ENCODE results near the gene ARHGAP28.

The ARHGAP28 gene

GRCh38 chr18:6873040-6873751, 143.7 kb downstream of the ARHGAP28 start:
- H3K4me3 Mint-ChIP-seq = no peak overlapping the region
- peaks cover 3% of the 10 kb centered on the region for H3K9me3 Mint-ChIP-seq
- CTCF ChIA-PET = no interaction called here
- H3K36me3 Mint-ChIP-seq = no peaks in the 10 kb centered on the region
- H3K27ac Mint-ChIP-seq = no peak overlapping the region
- H3K27me3 Mint-ChIP-seq = no peaks in the 10 kb centered on the region
- DNase-seq = no peak
- H3K4me1 Mint-ChIP-seq = no peaks in the 10 kb centered on the region

GRCh38 chr18:6874315-6874714, 144.8 kb downstream of the ARHGAP28 start:
- H3K27me3 Mint-ChIP-seq = no peaks in the 10 kb centered on the region
- H3K36me3 Mint-ChIP-seq = no peaks in the 10 kb centered on the region
- CTCF ChIA-PET = interaction anchor here (0.6 kb wide), 1 partner anchor 11 kb away, joined by 3 read pairs; no protein-coding TSS in a partner anchor
- H3K4me3 Mint-ChIP-seq = no peak overlapping the region
- DNase-seq = no peak
- peaks cover 3% of the 10 kb centered on the region for H3K9me3 Mint-ChIP-seq
- no peak overlapping the region for H3K27ac Mint-ChIP-seq
- no peaks in the 10 kb centered on the region for H3K4me1 Mint-ChIP-seq

- Mint-ChIP-seq H3K27me3 (no peaks in the 10 kb centered on the region), H3K9me3 (peaks cover 3% of the 10 kb centered on the region), H3K27ac (no peak overlapping the region), H3K36me3 (no peaks in the 10 kb centered on the region), H3K4me1 (no peaks in the 10 kb centered on the region), H3K4me3 (no peak overlapping the region)
- CTCF ChIA-PET = no interaction called here
- no peak for DNase-seq
Observed at GRCh38 chr18:6875749-6876148, 146.2 kb downstream of the ARHGAP28 start.

DNA sequence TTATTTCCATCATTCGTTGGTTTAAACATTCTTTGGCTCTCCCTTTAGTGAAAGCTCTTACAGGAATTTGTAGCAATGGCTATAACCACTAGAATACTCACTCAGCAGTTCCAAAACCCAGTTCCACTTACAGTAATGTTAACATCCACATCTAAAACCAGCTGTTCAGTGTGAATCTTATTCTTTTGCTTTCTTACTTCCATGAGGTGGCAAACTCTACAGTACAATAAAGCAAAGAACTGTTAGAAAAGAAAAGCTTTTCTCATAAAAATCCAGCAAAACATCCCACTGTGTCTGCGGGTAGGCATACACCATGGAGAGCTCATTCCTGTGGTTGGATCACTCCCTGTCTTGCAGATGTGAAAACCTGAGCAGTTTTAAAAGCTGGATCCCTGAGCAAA, 147.1 kb downstream of the ARHGAP28 start:
- H3K9me3 Mint-ChIP-seq = peaks cover 3% of the 10 kb centered on the region
- CTCF ChIA-PET = no interaction called here
- H3K27me3 Mint-ChIP-seq = no peaks in the 10 kb centered on the region
- H3K27ac Mint-ChIP-seq = no peak overlapping the region
- H3K4me3 Mint-ChIP-seq = no peak overlapping the region
- H3K4me1 Mint-ChIP-seq = no peaks in the 10 kb centered on the region
- no peaks in the 10 kb centered on the region for H3K36me3 Mint-ChIP-seq
- no peak for DNase-seq

DNA sequence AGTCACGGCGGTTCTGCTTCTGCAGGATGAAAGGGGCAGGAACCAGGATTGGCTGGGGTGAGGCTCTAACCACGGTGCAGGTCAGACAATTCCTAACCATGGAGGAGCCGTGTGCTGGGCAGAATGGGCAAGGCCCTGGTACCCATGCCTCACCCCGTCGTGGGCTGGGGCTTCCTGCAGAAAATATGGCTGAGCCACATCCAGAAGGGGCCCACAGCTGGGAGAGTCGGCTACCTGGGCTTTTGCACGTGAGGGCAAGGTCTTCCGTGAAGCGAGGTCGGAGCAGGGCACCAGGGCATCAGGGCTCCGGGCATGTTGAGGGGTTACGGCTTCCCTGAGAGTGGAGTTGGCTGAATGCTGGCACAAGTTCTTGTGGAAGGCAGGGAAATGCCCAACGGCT, 147.8 kb downstream of the ARHGAP28 start:
- H3K27me3 Mint-ChIP-seq = no peaks in the 10 kb centered on the region
- no peaks in the 10 kb centered on the region for H3K4me1 Mint-ChIP-seq
- peaks cover 3% of the 10 kb centered on the region for H3K9me3 Mint-ChIP-seq
- H3K27ac Mint-ChIP-seq = no peak overlapping the region
- no peak for DNase-seq
- no peak overlapping the region for H3K4me3 Mint-ChIP-seq
- CTCF ChIA-PET = no interaction called here
- no peaks in the 10 kb centered on the region for H3K36me3 Mint-ChIP-seq

- CTCF ChIA-PET = no interaction called here
- Mint-ChIP-seq H3K27ac (no peak overlapping the region), H3K9me3 (peaks cover 3% of the 10 kb centered on the region), H3K4me1 (no peaks in the 10 kb centered on the region), H3K27me3 (no peaks in the 10 kb centered on the region), H3K4me3 (no peak overlapping the region), H3K36me3 (no peaks in the 10 kb centered on the region)
- DNase-seq = no peak
Observed at GRCh38 chr18:6878556-6879297, 149.2 kb downstream of the ARHGAP28 start.

- H3K9me3 Mint-ChIP-seq = peaks cover 3% of the 10 kb centered on the region
- H3K4me3 Mint-ChIP-seq = no peak overlapping the region
- no peaks in the 10 kb centered on the region for H3K27me3 Mint-ChIP-seq
- no peak for DNase-seq
- H3K27ac Mint-ChIP-seq = no peak overlapping the region
- no peaks in the 10 kb centered on the region for H3K36me3 Mint-ChIP-seq
- CTCF ChIA-PET = no interaction called here
- H3K4me1 Mint-ChIP-seq = no peaks in the 10 kb centered on the region
Observed at GRCh38 chr18:6879508-6880195, 150.1 kb downstream of the ARHGAP28 start.

DNA sequence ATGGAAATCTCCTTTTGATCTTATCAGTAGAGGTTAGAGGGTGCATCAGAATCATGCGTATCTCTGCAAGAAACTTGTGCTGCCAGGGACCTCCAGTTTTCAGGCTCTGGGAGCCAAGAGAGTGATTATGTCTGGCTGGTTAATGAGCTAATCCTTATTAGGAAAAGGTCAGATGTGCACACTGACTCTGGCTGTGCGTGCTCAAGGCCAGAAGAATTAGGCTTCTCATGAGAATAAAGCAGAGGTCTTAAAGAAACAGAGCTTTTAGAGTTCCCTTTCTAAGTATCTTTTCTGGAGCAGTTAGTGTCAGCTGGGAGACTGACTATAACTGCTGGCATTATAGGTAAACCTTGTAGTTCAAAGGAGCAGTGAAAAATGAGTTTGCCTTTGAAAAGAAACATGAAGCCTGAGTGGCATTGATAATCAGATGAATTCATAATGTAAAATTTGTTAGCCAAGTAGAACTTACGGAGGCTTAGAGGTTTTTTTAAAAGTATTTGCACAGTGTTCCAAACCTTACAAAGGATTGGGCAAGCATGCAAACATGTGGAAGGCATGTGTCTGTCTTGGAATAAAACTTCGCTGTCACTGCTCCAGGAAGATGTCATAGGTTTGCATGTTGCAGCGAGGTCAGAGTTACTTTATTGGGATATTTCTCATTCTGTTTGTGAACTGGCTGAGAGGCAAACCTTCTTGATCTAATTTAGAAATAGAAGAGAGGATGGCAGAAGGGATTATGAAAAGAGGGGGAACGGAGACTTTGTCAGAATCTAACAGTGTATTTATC, 151.7 kb downstream of the ARHGAP28 start:
- Mint-ChIP-seq H3K27me3 (no peaks in the 10 kb centered on the region), H3K4me3 (no peak overlapping the region), H3K4me1 (no peaks in the 10 kb centered on the region), H3K9me3 (peaks cover 3% of the 10 kb centered on the region), H3K27ac (no peak overlapping the region), H3K36me3 (no peaks in the 10 kb centered on the region)
- no peak for DNase-seq
- CTCF ChIA-PET = no interaction called here

- Mint-ChIP-seq H3K4me3 (no peak overlapping the region), H3K9me3 (peaks cover 3% of the 10 kb centered on the region), H3K27me3 (no peaks in the 10 kb centered on the region), H3K36me3 (no peaks in the 10 kb centered on the region), H3K4me1 (no peaks in the 10 kb centered on the region), H3K27ac (no peak overlapping the region)
- CTCF ChIA-PET = no interaction called here
- DNase-seq = no peak
Observed at GRCh38 chr18:6882401-6882800, 152.9 kb downstream of the ARHGAP28 start.

DNA sequence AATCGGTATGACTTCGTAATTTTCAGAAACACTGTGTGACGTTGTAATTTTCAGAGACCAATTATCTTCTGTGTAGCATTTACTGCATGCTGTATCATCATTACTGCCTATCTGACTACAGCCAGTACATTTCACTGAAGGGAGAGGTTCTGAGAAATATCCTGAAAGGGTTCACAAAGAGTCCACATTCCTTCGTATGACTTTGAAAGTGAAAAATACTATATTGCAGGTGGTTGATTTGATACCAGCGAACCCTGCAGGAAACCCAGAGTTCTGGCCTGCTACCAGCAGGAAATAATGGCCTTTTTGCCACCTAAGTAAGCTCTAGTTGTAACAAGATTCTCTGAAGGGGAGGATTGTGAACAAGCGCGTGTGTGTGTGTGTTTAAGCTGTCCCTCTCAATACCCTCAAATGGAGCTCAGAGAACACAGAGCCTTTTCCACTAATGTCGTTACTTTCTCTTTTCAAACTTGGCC, 155.5 kb downstream of the ARHGAP28 start:
- CTCF ChIA-PET = interaction anchor here (0.7 to 2.8 kb wide), 5 partner anchors 10 to 363 kb away, joined by 3 to 9 read pairs (median 5); no protein-coding TSS in a partner anchor
- H3K4me3 Mint-ChIP-seq = no peak overlapping the region
- H3K27ac Mint-ChIP-seq = no peak overlapping the region
- no peaks in the 10 kb centered on the region for H3K9me3 Mint-ChIP-seq
- no peaks in the 10 kb centered on the region for H3K27me3 Mint-ChIP-seq
- H3K4me1 Mint-ChIP-seq = no peaks in the 10 kb centered on the region
- no peaks in the 10 kb centered on the region for H3K36me3 Mint-ChIP-seq
- no peak for DNase-seq

DNA sequence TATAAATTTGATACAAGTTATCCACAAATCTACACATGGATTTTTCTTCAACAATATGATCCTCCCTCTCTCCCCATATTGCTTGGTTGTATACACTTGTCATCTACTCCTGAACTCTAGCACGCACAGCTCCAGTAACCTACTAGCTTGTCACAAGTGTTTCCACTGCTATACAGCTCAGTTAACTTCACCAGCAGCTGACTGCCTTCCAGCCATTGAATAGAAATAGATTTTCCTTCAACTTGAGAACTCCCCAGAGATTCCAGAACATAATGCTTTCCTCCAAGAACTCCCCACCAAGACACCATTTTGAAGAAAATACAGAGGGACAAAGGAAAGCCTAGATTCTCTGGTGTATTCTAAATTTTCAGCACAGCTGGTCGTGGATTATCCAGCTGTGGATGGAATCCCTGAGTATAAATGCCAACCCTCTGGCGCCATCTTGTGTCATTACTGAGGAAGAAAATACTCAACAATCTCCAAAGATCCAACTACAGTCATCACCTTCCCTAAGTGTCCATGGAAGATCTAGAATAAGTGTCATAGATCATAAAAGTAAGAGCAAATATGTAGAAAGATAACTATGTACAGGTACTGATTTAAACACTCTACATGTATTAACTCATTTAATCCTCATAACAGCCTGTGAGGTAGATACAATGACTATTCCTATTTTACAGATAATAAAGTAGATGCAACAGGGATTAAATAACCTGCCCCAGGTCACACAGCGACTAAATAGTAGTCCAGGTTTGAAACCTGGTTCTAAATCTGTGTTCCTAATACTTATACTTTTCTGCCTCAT, 156.7 kb downstream of the ARHGAP28 start:
- H3K36me3 Mint-ChIP-seq = no peaks in the 10 kb centered on the region
- no peak overlapping the region for H3K27ac Mint-ChIP-seq
- CTCF ChIA-PET = interaction anchor here (0.7 to 2.8 kb wide), 6 partner anchors 11 to 1322 kb away, joined by 3 to 9 read pairs (median 5); no protein-coding TSS in a partner anchor
- H3K9me3 Mint-ChIP-seq = no peaks in the 10 kb centered on the region
- no peaks in the 10 kb centered on the region for H3K27me3 Mint-ChIP-seq
- H3K4me3 Mint-ChIP-seq = no peak overlapping the region
- no peaks in the 10 kb centered on the region for H3K4me1 Mint-ChIP-seq
- DNase-seq = no peak

- Mint-ChIP-seq H3K4me1 (no peaks in the 10 kb centered on the region), H3K27ac (no peak overlapping the region)
- CTCF ChIA-PET = interaction anchor here (1.0 to 2.8 kb wide), 2 partner anchors 17 to 348 kb away, joined by 5 to 9 read pairs; no protein-coding TSS in a partner anchor
Observed at GRCh38 chr18:6886797-6887330, 157.3 kb downstream of the ARHGAP28 start.

GRCh38 chr18:6891788-6892187, 162.3 kb downstream of the ARHGAP28 start:
- Mint-ChIP-seq H3K36me3 (no peaks in the 10 kb centered on the region), H3K27ac (no peak overlapping the region), H3K4me1 (no peaks in the 10 kb centered on the region), H3K9me3 (no peaks in the 10 kb centered on the region), H3K27me3 (no peaks in the 10 kb centered on the region), H3K4me3 (no peak overlapping the region)
- CTCF ChIA-PET = no interaction called here
- DNase-seq = no peak

More at GRCh38 chr18:6886797-6887330, 157.3 kb downstream of the ARHGAP28 start:
- DNase-seq = no peak
- Mint-ChIP-seq H3K36me3 (no peaks in the 10 kb centered on the region), H3K4me3 (no peak overlapping the region), H3K27me3 (no peaks in the 10 kb centered on the region), H3K9me3 (no peaks in the 10 kb centered on the region)
